Measurements from ENCODE around the gene ARL4D. TPM values are rescaled to one million over a fixed set of nuclear protein-coding genes. Genes with fewer than 3 reads are reported as not detected.

ARL4D gene
- total and polyA plus RNA-seq, 2 of the 8 experiments (the other 6 are each of a cell fraction or from before 2014, with no cell fraction given), result 8.4 to 9.2 TPM

- H3K18ac ChIP-seq (ENCODE audit: extremely low read depth, low read length), result no peak overlapping the region
- no peak overlapping the region for H2AFZ ChIP-seq (ENCODE audit: low read length)
- H3K23ac ChIP-seq (ENCODE audit: insufficient read length), result no peak overlapping the region
- peaks cover 2% of the 10 kb centered on the region; the same call in 1 of the 2 replicates for H3K23me2 ChIP-seq (ENCODE audit: low read depth, low read length)
- WGBS, 2 experiments (ENCODE audit: extremely low coverage in 1 of 2, insufficient coverage in 1 of 2, insufficient read length in 1 of 2, insufficient replicate concordance in 2 of 2, low coverage in 1 of 2, low lambda C conversion rate in 2 of 2, missing lambda C conversion rate in 1 of 2), result 94% methylated on average over 5 of the region's 5 CpGs; no CpG with 5 or more reads in 1 of the 2 experiments
- no peak overlapping the region for H3K27ac ChIP-seq (ENCODE audit: low read depth, low read length)
- H2BK20ac ChIP-seq (ENCODE audit: low read length), result no peak overlapping the region
- no peak overlapping the region for H3K4me2 ChIP-seq (ENCODE audit: insufficient read depth in 1 of 2, low read depth in 2 of 2, low read length in 2 of 2)
- ChIA-PET CTCF (ENCODE audit: partially characterized antibody) (interaction anchor here (0.6 to 14.9 kb wide), 9 partner anchors 9 to 370 kb away, joined by 3 to 296 read pairs (median 7); partner anchors contain the start of gene DHX8), POLR2A (ENCODE audit: partially characterized antibody) (interaction anchor here (0.6 to 15.1 kb wide), 5 partner anchors 27 to 107 kb away, joined by 3 to 184 read pairs (median 21); partner anchors contain the start of gene DHX8)
- H3K79me2 ChIP-seq (ENCODE audit: control insufficient read depth in 1 of 2, insufficient read depth in 2 of 2, low read length in 2 of 2), result no peaks in the 10 kb centered on the region
- H3K79me1 ChIP-seq (ENCODE audit: low read depth, low read length), result no peaks in the 10 kb centered on the region; the same call in 1 of the 2 replicates
- H3K9ac ChIP-seq (replicated peaks in 1 of 4; ENCODE audit: extremely low read depth in 1 of 4, low read depth in 3 of 4, low read length in 3 of 4), result no peak overlapping the region
- no peak overlapping the region for H2BK12ac ChIP-seq (ENCODE audit: low read depth, low read length)
- H3K4me1 ChIP-seq (replicated peaks in 1 of 4; ENCODE audit: control insufficient read depth in 3 of 4, insufficient read depth in 4 of 4, low read length in 3 of 4), result peaks cover 0 to 6% (median 2%) of the 10 kb centered on the region in 4 experiments; a peak in 4 of 7 replicates
- no peak overlapping the region for H4K5ac ChIP-seq (ENCODE audit: insufficient read length, low read depth, low read length)
- H4K8ac ChIP-seq (ENCODE audit: extremely low read depth, insufficient read depth, low read length), result no peak overlapping the region
- DNase-seq (ENCODE audit: low read depth in 1 of 2, low spot score in 2 of 2), result no peak
- no peaks in the 10 kb centered on the region for H3K9me3 ChIP-seq (ENCODE audit: insufficient read depth in 2 of 2, low read depth in 1 of 2, low read length in 1 of 2)
- no peak overlapping the region for H3K4me3 ChIP-seq (ENCODE audit: extremely low read depth in 1 of 4, insufficient read depth in 2 of 4, low read depth in 3 of 4, low read length in 4 of 4)
- H2BK15ac ChIP-seq (ENCODE audit: low read length), result no peak overlapping the region
- no peak overlapping the region for H2BK5ac ChIP-seq (ENCODE audit: low read depth, low read length)
- TF ChIP-seq YY1 (IDR thresholded peaks at IDR 0.05; ENCODE audit: low read depth, low read length), result no peak
- no peak for TF ChIP-seq SIN3A (conservative IDR thresholded peaks at IDR 0.05 in 1 of 2, IDR thresholded peaks at IDR 0.05 in 1 of 2; ENCODE audit: low read depth in 1 of 2, low read length in 2 of 2)
- no peak for TF ChIP-seq SRF (IDR thresholded peaks at IDR 0.05; ENCODE audit: low read depth, low read length)
- TF ChIP-seq FOSL1 (IDR thresholded peaks at IDR 0.05; ENCODE audit: insufficient read depth, low read depth, low read length), result no peak
- TF ChIP-seq HDAC6 (IDR thresholded peaks at IDR 0.05; ENCODE audit: low read depth, low read length), result no peak
- no peak for TF ChIP-seq TAF7 (optimal IDR thresholded peaks at IDR 0.05; ENCODE audit: borderline replicate concordance, low read depth, low read length)
- TF ChIP-seq PHF8 (conservative IDR thresholded peaks at IDR 0.05; ENCODE audit: low read depth, low read length), result no peak
- no peak for TF ChIP-seq ATF3 (IDR thresholded peaks at IDR 0.05; ENCODE audit: insufficient read depth, low read depth, low read length)
- no peak for TF ChIP-seq RNF2 (IDR thresholded peaks at IDR 0.05; ENCODE audit: borderline replicate concordance, low read depth, low read length, missing control alignments, poor library complexity, severe bottlenecking)
- H3K56ac ChIP-seq (replicated peaks; ENCODE audit: insufficient read length, low read depth, low read length), result no peak overlapping the region
- no peak for FAIRE-seq
- H3K4ac ChIP-seq (replicated peaks; ENCODE audit: insufficient read length, low read depth, low read length), result no peak overlapping the region
- H2AK5ac ChIP-seq (ENCODE audit: low read depth, low read length), result no peak overlapping the region
- H3K14ac ChIP-seq (ENCODE audit: insufficient read length), result no peak overlapping the region
- no peak overlapping the region for H4K91ac ChIP-seq (replicated peaks; ENCODE audit: insufficient read length, low read length)
- no peaks in the 10 kb centered on the region for H4K20me1 ChIP-seq (replicated peaks in 1 of 2; ENCODE audit: control insufficient read depth in 1 of 2, insufficient read depth in 2 of 2, low read length in 2 of 2)
- no peak overlapping the region for H2BK120ac ChIP-seq (replicated peaks; ENCODE audit: low read depth, low read length)
- H3K36me3 ChIP-seq (ENCODE audit: control insufficient read depth in 2 of 4, insufficient read depth in 4 of 4, low read length in 3 of 4), result 0 out of 8 replicates have a peak, but pooled peaks cover 0 to 2% (median 0%) of the 10 kb centered on the region in 4 experiments
- H3K27me3 ChIP-seq (replicated peaks in 1 of 4; ENCODE audit: control insufficient read depth in 3 of 4, extremely low read depth in 1 of 4, insufficient read depth in 3 of 4, low read length in 3 of 4), result no peaks in the 10 kb centered on the region
Observed at GRCh38 chr17:43396491-43397060, 2.2 kb upstream of the ARL4D start.
